H1 (cell line): ENCODE data around the gene MEI1. TPM values are rescaled to one million over a fixed set of nuclear protein-coding genes. Genes with fewer than 3 reads are reported as not detected.

Source experiments
- CTCF ChIA-PET: fragments of 300-600 bp; sonication (Branson Sonifier 250); formaldehyde crosslinking; loops from one replicate; lab custom pipeline; 2021; ENCODE audit not compliant: partially characterized antibody; lab: Charles Lee
- POLR2A ChIA-PET: fragments of 300-600 bp; sonication (Branson Sonifier 250); formaldehyde crosslinking; loops from one replicate; lab custom pipeline; 2021; ENCODE audit warnings: inconsistent platforms; ENCODE audit not compliant: partially characterized antibody; lab: Charles Lee
- DNase-seq, 2 experiments: peaks; one replicate each; pipeline versions ENCODE4 v3.0.0 to v3.0.0-alpha.2; 2010 to 2022; ENCODE audit warnings: low spot score in 2 of 2, low read depth in 1 of 2, mixed read lengths in 1 of 2
- FAIRE-seq: peaks from 2 replicates; lab custom pipeline; 2011; peaks lifted over from hg19 to GRCh38; lab: Jason Lieb, UNC
- H2AFZ ChIP-seq: 2 replicates; pipeline ENCODE4 v1.8.1; 2012; ENCODE audit warnings: low read length, inconsistent platforms
- H2AK5ac ChIP-seq: 2 replicates; pipeline ENCODE4 v1.6.1; 2013; ENCODE audit warnings: low read depth, low read length
- H2BK120ac ChIP-seq: replicated peaks from 2 replicates; pipeline ENCODE3; 2013; ENCODE audit warnings: low read depth, low read length, inconsistent platforms
- H2BK12ac ChIP-seq: 2 replicates; pipeline ENCODE4 v1.6.1; 2013; ENCODE audit warnings: low read depth, low read length
- H2BK15ac ChIP-seq: 2 replicates; pipeline ENCODE4 v1.6.1; 2013; ENCODE audit warnings: low read length
- H2BK20ac ChIP-seq: 2 replicates; pipeline ENCODE4 v1.6.1; 2013; ENCODE audit warnings: low read length
- H2BK5ac ChIP-seq: 2 replicates; pipeline ENCODE4 v1.6.1; 2013; ENCODE audit warnings: low read depth, low read length
- H3K14ac ChIP-seq: 2 replicates; pipeline ENCODE4 v1.6.1; 2013; ENCODE audit warnings: inconsistent platforms; ENCODE audit not compliant: insufficient read length
- H3K18ac ChIP-seq: 2 replicates; pipeline ENCODE4 v1.6.1; 2013; ENCODE audit warnings: low read length; ENCODE audit errors: extremely low read depth
- H3K23ac ChIP-seq: 2 replicates; pipeline ENCODE4 v1.6.1; 2013; ENCODE audit warnings: inconsistent platforms; ENCODE audit not compliant: insufficient read length
- H3K23me2 ChIP-seq: 2 replicates; pipeline ENCODE4 v1.6.1; 2013; ENCODE audit warnings: low read depth, low read length
- H3K27ac ChIP-seq: 2 replicates; pipeline ENCODE4 v1.6.1; 2011; ENCODE audit warnings: low read depth, low read length, inconsistent platforms
- H3K27me3 ChIP-seq, 4 experiments: replicated peaks in 1 of 4; 1 replicate in 1 of 4; 2 replicates in 3 of 4; pipeline versions ENCODE4 v1.6.1 to v1.8.1; 2011 to 2013; ENCODE audit warnings: low read length in 3 of 4, mild to moderate bottlenecking in 3 of 4, inconsistent platforms in 2 of 4, mixed read lengths in 2 of 4, moderate library complexity in 1 of 4; ENCODE audit not compliant: control insufficient read depth in 3 of 4, insufficient read depth in 3 of 4; ENCODE audit errors: extremely low read depth in 1 of 4
- H3K36me3 ChIP-seq, 4 experiments: 2 replicates each; pipeline versions ENCODE4 v1.6.1 to v1.8.1; 2011 to 2013; ENCODE audit warnings: mild to moderate bottlenecking in 4 of 4, low read length in 3 of 4, moderate library complexity in 2 of 4, control low read depth in 1 of 4, inconsistent platforms in 1 of 4; ENCODE audit not compliant: insufficient read depth in 4 of 4, control insufficient read depth in 2 of 4
- H3K4ac ChIP-seq: replicated peaks from 2 replicates; pipeline ENCODE3; 2013; ENCODE audit warnings: low read length, low read depth, mixed read lengths, inconsistent platforms; ENCODE audit not compliant: insufficient read length
- H3K4me1 ChIP-seq, 4 experiments: replicated peaks in 1 of 4; 1 replicate in 1 of 4; 2 replicates in 3 of 4; pipeline versions ENCODE4 v1.6.1 to v1.8.1; 2011 to 2013; ENCODE audit warnings: low read length in 3 of 4, inconsistent platforms in 2 of 4, mixed read lengths in 1 of 4; ENCODE audit not compliant: insufficient read depth in 4 of 4, control insufficient read depth in 3 of 4
- H3K4me2 ChIP-seq, 2 experiments: 2 replicates each; pipeline versions ENCODE4 v1.6.1 to v1.8.1; 2011 to 2013; ENCODE audit warnings: low read depth in 2 of 2, low read length in 2 of 2, control low read depth in 1 of 2, inconsistent platforms in 1 of 2, mild to moderate bottlenecking in 1 of 2; ENCODE audit not compliant: insufficient read depth in 1 of 2
- H3K4me3 ChIP-seq, 4 experiments: fragments of 200-600, 300-600 bp in 1 of 4; sonication (generic), shearing (Covaris generic), sonication (Bioruptor Twin) in 1 of 4; 2 replicates each; pipeline versions ENCODE4 v1.5.1 to v1.8.1; 2011 to 2016; ENCODE audit warnings: low read length in 4 of 4, low read depth in 3 of 4, control low read depth in 2 of 4, inconsistent platforms in 2 of 4, mild to moderate bottlenecking in 2 of 4, mixed read lengths in 1 of 4, moderate library complexity in 1 of 4; ENCODE audit not compliant: insufficient read depth in 2 of 4; ENCODE audit errors: extremely low read depth in 1 of 4
- H3K56ac ChIP-seq: replicated peaks from 2 replicates; pipeline ENCODE3; 2013; ENCODE audit warnings: low read depth, mild to moderate bottlenecking, mixed read lengths, low read length, inconsistent platforms; ENCODE audit not compliant: insufficient read length
- H3K79me1 ChIP-seq: 2 replicates; pipeline ENCODE4 v1.6.1; 2013; ENCODE audit warnings: low read depth, low read length, control low read depth
- H3K79me2 ChIP-seq, 2 experiments: 2 replicates each; pipeline versions ENCODE4 v1.6.1 to v1.8.1; 2012 to 2013; ENCODE audit warnings: low read length in 2 of 2, mild to moderate bottlenecking in 2 of 2, inconsistent platforms in 1 of 2; ENCODE audit not compliant: insufficient read depth in 2 of 2, control insufficient read depth in 1 of 2
- H3K9ac ChIP-seq, 4 experiments: replicated peaks in 1 of 4; 1 replicate in 1 of 4; 2 replicates in 3 of 4; pipeline versions ENCODE4 v1.6.1 to v1.8.1; 2011 to 2013; ENCODE audit warnings: low read depth in 3 of 4, low read length in 3 of 4, control low read depth in 2 of 4, mild to moderate bottlenecking in 2 of 4, moderate library complexity in 2 of 4, inconsistent platforms in 1 of 4; ENCODE audit errors: extremely low read depth in 1 of 4
- H3K9me3 ChIP-seq, 2 experiments: 2 replicates each; pipeline versions ENCODE4 v1.6.1 to v1.8.1; 2012 to 2013; ENCODE audit warnings: mild to moderate bottlenecking in 2 of 2, moderate library complexity in 2 of 2, control low read depth in 1 of 2, inconsistent platforms in 1 of 2, low read depth in 1 of 2, low read length in 1 of 2, mixed read lengths in 1 of 2; ENCODE audit not compliant: insufficient read depth in 2 of 2
- H4K20me1 ChIP-seq, 2 experiments: replicated peaks in 1 of 2; 2 replicates each; pipeline versions ENCODE3 to v1.8.1; 2011 to 2013; ENCODE audit warnings: inconsistent platforms in 2 of 2, low read length in 2 of 2, mild to moderate bottlenecking in 1 of 2; ENCODE audit not compliant: insufficient read depth in 2 of 2, control insufficient read depth in 1 of 2
- H4K5ac ChIP-seq: 2 replicates; pipeline ENCODE4 v1.6.1; 2013; ENCODE audit warnings: low read length, low read depth, mixed read lengths, inconsistent platforms; ENCODE audit not compliant: insufficient read length
- H4K8ac ChIP-seq: 2 replicates; pipeline ENCODE4 v1.8.0; 2013; ENCODE audit warnings: mild to moderate bottlenecking, moderate library complexity, low read length, inconsistent platforms; ENCODE audit not compliant: insufficient read depth; ENCODE audit errors: extremely low read depth
- H4K91ac ChIP-seq: replicated peaks from 2 replicates; pipeline ENCODE3; 2013; ENCODE audit warnings: low read length, mixed read lengths, inconsistent platforms; ENCODE audit not compliant: insufficient read length
- CHD1 ChIP-seq: IDR thresholded peaks from 2 replicates; pipeline ENCODE4 v1.6.1; 2012; ENCODE audit warnings: low read depth, low read length, improper control_type of control experiment
- POLR2A ChIP-seq, 2 experiments: IDR thresholded peaks; 1 replicate in 1 of 2; 2 replicates in 1 of 2; pipeline ENCODE4 v1.6.1; 2011; ENCODE audit warnings: low read depth in 2 of 2, low read length in 2 of 2, mild to moderate bottlenecking in 2 of 2; ENCODE audit errors: control extremely low read depth in 1 of 2
- RFX5 ChIP-seq: IDR thresholded peaks from 2 replicates; pipeline ENCODE4 v1.6.1; 2011; ENCODE audit warnings: low read depth, low read length, improper control_type of control experiment, borderline replicate concordance
- RXRA ChIP-seq: IDR thresholded peaks from 2 replicates; pipeline ENCODE4 v1.6.1; 2011; ENCODE audit warnings: low read depth, mild to moderate bottlenecking, low read length, moderate library complexity; ENCODE audit not compliant: insufficient read depth
- SP4 ChIP-seq: IDR thresholded peaks from 2 replicates; pipeline ENCODE4 v1.6.1; 2012; ENCODE audit warnings: low read length, inconsistent platforms
- WGBS, 2 experiments: shearing (Covaris generic) in 1 of 2; methylation state at CpG; one replicate each; pipeline versions ENCODE4 v1.1.6 to v1.1.7; 2013 to 2015; ENCODE audit warnings: low lambda C conversion rate in 2 of 2, mixed read lengths in 2 of 2, inconsistent platforms in 1 of 2, low coverage in 1 of 2, missing lambda C conversion rate in 1 of 2; ENCODE audit not compliant: insufficient replicate concordance in 2 of 2, insufficient coverage in 1 of 2, insufficient read length in 1 of 2; ENCODE audit errors: extremely low coverage in 1 of 2, missing lambda C conversion rate in 1 of 2; 5-methylcytosine and 5-hydroxymethylcytosine counted together
- polyA plus RNA-seq, 7 experiments: library from polyadenylated mRNA; depleted of rRNA in 3 of 7; stranded (reverse) in 5 of 7; unstranded in 2 of 7; fragments of >200 nt in 5 of 7; fragments of 200-250 nt in 2 of 7; gene quantifications; 1 replicate in 5 of 7; 2 replicates in 1 of 7; 4 replicates in 1 of 7; pipeline versions ENCODE4 v1.2.1 to v1.2.3, GENCODE V29; 2011 to 2013; ENCODE audit warnings: missing spikeins in 2 of 7, mixed read lengths in 2 of 7
- total RNA-seq: library from RNA; stranded (reverse); fragmentation: NEBNext Ultra II Directional; extraction: Animal tissue kit (Norgen Biotek cat#: 25700); gene quantifications from 2 replicates; pipeline ENCODE4 v1.2.1, GENCODE V29; 2021

The MEI1 gene
- total and polyA plus RNA-seq, 2 of the 8 experiments (the other 6 are each of a cell fraction or from before 2014, with no cell fraction given), result 0.27 to 0.54 TPM

GRCh38 chr22:41808400-41808799 is 109.1 kb downstream of the MEI1 start:
- H3K4me2 ChIP-seq, result no peak overlapping the region
- H4K20me1 ChIP-seq, result peaks cover 6 to 7% of the 10 kb centered on the region in 2 experiments
- H2BK5ac ChIP-seq, result 0 out of 2 replicates have a peak overlapping the region, but pooled peaks have one; percentile 2
- peaks cover 8% of the 10 kb centered on the region for H3K79me1 ChIP-seq
- no peak overlapping the region for H3K27ac ChIP-seq
- ChIA-PET POLR2A (interaction anchor here (0.7 to 1.3 kb wide), 2 partner anchors 8 to 54 kb away, joined by 4 to 9 read pairs; partner anchors contain the start of gene CCDC134), CTCF (interaction anchor here (0.8 to 1.8 kb wide), 5 partner anchors 17 to 111 kb away, joined by 3 to 8 read pairs (median 5); no protein-coding TSS in a partner anchor)
- TF ChIP-seq CHD1 (no peak), SP4 (no peak), RFX5 (no peak), POLR2A (IDR thresholded peaks at IDR 0.05; ENCODE audit: control extremely low read depth in 1 of 2, low read depth in 2 of 2, low read length in 2 of 2) (no peak), RXRA (no peak)
- no peaks in the 10 kb centered on the region for H3K9me3 ChIP-seq
- H3K79me2 ChIP-seq, result peaks cover 3 to 8% of the 10 kb centered on the region in 2 experiments; a peak in 3 of 4 replicates
- H4K8ac ChIP-seq, result no peak overlapping the region
- no peak for FAIRE-seq
- no peak overlapping the region for H3K4me3 ChIP-seq
- no peak overlapping the region for H3K56ac ChIP-seq
- no peak overlapping the region for H3K14ac ChIP-seq
- no peak overlapping the region for H3K23ac ChIP-seq
- H4K5ac ChIP-seq, result no peak overlapping the region
- no peak overlapping the region for H3K4ac ChIP-seq
- no peaks in the 10 kb centered on the region for H3K27me3 ChIP-seq
- no peak for DNase-seq
- peaks cover 2 to 8% (median 4%) of the 10 kb centered on the region in 4 experiments; a peak in 4 of 8 replicates for H3K36me3 ChIP-seq
- H2AK5ac ChIP-seq, result no peak overlapping the region
- no peaks in the 10 kb centered on the region for H3K23me2 ChIP-seq
- H2AFZ ChIP-seq, result no peak overlapping the region
- no peak overlapping the region for H4K91ac ChIP-seq
- H2BK20ac ChIP-seq, result no peak overlapping the region
- no peak overlapping the region for H2BK12ac ChIP-seq
- H3K4me1 ChIP-seq, result peaks cover 0 to 4% (median 0%) of the 10 kb centered on the region in 4 experiments; a peak in 1 of 7 replicates
- H2BK15ac ChIP-seq, result no peak overlapping the region
- H2BK120ac ChIP-seq, result no peak overlapping the region
- WGBS, 2 experiments, result 77% methylated on average over 6 of the region's 6 CpGs; no CpG with 5 or more reads in 1 of the 2 experiments
- no peak overlapping the region for H3K9ac ChIP-seq
- no peak overlapping the region; the same call in 1 of the 2 replicates for H3K18ac ChIP-seq
